T-helper 9 cell (primary cell): Measurements from ENCODE around the gene PEAK3.

ENCODE experiments used
- DNase-seq: peaks from one replicate; pipeline ENCODE4 v3.0.0-alpha.2; 2020

The PEAK3 gene

GRCh38 chr19:2269244-2270156, 12.5 kb downstream of the PEAK3 start:
- peak; percentile 98 for DNase-seq

- DNase-seq, result no peak
Observed at GRCh38 chr19:2268861-2269243, 13.1 kb downstream of the PEAK3 start.

DNA sequence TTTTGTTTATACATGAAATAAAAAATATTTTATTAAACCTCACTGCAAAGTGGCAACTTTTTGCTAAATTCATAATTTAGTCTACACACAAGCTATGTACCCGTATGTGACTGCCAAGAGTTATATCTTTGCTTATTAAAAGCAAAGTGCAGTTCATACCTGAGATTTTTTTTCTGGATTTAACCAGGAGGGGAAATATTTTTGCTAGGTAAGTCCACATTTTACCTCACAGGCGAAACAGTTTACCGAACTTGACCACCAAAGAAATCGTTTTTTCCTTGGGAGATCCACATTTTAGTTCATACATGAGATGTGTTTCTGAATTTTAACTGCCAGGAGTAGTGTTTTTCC, 13.5 kb downstream of the PEAK3 start:
- DNase-seq, result no peak

GRCh38 chr19:2266183-2266993, 15.6 kb downstream of the PEAK3 start:
- no peak for DNase-seq

- DNase-seq, result peak; percentile 49
Observed at GRCh38 chr19:2261438-2262172, 20.4 kb downstream of the PEAK3 start.

GRCh38 chr19:2260341-2260805, 21.6 kb downstream of the PEAK3 start:
- no peak for DNase-seq

- DNase-seq, result no peak
Observed at GRCh38 chr19:2259336-2259735, 22.6 kb downstream of the PEAK3 start.

- no peak for DNase-seq
Observed at GRCh38 chr19:2255982-2256685, 25.8 kb downstream of the PEAK3 start, which contains the start of gene JSRP1. Gene JSRP1 (minus strand): TSS chr19:2256417. CDS start chr19:2255314, 1,103 bp downstream.

DNA sequence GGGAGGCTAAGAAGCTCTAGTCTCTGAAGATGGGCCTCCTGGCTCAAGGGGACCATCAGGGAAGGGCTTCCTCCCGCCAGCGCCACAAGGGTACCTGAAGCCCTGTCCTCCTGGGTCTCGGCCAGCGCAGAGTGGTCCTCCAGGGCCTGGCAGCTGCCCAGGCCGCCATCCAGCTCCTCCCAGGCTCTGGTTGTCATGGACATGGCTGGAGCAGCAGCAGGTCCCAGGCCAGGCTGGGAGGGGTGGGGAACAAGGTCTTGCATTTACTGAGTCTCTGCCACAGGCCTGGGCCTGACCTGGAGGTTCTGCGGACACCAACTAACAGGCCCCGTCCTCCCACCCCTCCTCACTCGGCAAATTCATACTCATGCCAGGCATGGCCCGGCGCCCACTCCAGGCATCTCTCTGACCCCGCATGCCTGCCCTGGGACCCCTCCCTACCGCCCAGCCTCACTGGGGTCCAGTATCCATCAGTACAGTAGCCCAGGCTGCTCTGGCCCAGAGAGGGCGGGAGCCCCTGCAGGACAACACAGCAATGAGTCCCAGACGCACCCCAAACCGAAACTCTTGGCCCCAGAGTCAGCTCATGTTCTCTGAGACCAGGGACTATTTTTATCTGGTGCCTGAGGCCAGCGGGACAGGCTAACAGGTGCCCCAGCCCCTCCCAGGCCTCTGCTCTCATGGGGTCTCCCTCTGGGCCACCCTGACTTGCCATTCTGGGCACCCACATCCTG, 26.7 kb downstream of the PEAK3 start:
- no peak for DNase-seq

GRCh38 chr19:2254064-2254872, 27.7 kb downstream of the PEAK3 start:
- no peak for DNase-seq

- DNase-seq, result no peak
Observed at GRCh38 chr19:2253106-2254063, 28.6 kb downstream of the PEAK3 start.

DNA sequence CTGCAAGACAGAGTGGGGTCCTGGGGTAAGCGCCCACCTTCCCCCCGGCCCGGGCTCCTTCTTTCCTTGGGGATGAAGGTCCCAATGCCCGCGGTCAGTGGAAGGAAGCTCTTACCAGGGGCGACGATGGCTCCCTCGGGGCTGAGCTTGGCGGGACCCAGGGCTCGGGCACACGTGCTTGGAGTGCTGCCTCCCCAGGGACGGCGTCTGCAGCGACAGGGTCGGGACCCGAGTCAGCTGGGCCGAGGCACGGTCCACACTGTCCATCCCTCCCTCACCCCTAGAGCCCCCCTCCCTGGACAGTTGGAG, 29.2 kb downstream of the PEAK3 start:
- no peak for DNase-seq

DNA sequence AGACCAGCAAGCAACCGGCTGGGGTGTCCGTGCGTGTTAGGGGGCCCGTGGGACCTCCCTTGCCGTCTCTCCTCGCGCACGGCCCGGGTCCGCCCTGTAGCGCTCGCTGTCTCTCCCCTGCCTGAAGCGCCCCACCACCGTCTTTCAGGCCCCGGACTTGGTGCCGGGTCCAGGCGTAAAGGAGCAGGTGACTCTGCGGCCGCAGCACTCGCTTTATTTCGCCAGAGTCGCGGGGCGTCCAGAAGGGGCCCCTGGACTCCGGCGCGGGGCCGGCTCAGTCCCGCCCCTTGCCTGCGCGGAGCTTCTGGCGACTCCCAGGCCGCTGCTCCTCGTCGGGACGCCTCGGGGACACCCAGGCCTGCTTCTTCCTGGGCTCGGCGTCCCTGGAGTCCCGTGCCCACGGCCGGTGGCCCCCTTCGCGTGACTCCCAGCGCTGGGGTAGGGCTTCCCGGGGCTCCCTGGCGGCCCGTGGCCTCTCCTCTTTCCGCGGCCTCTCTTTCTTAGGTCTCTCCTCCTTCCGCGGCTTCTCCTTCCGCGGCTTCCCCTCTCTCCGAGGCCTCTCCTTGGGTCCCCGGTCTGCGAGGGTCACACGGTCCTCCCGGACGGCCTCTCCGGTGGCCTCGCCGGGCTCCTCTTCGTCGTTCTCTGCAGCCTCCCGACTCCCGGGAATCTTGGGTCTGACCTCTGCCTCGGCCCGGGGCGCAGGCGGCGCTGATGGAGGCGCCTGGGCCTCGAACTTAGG, 29.7 kb downstream of the PEAK3 start:
- DNase-seq, result no peak

DNA sequence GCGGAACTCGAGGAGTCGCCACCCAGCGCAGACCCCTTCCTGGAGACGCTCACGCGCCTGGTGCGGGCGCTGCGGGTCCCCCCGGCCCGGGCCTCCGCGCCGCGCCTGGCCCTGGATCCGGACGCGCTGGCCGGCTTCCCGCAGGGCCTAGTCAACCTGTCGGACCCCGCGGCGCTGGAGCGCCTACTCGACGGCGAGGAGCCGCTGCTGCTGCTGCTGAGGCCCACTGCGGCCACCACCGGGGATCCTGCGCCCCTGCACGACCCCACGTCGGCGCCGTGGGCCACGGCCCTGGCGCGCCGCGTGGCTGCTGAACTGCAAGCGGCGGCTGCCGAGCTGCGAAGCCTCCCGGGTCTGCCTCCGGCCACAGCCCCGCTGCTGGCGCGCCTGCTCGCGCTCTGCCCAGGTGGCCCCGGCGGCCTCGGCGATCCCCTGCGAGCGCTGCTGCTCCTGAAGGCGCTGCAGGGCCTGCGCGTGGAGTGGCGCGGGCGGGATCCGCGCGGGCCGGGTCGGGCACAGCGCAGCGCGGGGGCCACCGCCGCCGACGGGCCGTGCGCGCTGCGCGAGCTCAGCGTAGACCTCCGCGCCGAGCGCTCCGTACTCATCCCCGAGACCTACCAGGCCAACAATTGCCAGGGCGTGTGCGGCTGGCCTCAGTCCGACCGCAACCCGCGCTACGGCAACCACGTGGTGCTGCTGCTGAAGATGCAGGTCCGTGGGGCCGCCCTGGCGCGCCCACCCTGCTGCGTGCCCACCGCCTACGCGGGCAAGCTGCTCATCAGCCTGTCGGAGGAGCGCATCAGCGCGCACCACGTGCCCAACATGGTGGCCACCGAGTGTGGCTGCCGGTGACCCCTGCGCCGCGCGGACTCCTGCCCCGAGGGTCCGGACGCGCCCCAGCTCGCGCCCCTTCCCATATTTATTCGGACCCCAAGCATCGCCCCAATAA, 30.6 kb downstream of the PEAK3 start:
- no peak for DNase-seq

GRCh38 chr19:2250766-2251105, 31.2 kb downstream of the PEAK3 start:
- DNase-seq, result no peak

DNA sequence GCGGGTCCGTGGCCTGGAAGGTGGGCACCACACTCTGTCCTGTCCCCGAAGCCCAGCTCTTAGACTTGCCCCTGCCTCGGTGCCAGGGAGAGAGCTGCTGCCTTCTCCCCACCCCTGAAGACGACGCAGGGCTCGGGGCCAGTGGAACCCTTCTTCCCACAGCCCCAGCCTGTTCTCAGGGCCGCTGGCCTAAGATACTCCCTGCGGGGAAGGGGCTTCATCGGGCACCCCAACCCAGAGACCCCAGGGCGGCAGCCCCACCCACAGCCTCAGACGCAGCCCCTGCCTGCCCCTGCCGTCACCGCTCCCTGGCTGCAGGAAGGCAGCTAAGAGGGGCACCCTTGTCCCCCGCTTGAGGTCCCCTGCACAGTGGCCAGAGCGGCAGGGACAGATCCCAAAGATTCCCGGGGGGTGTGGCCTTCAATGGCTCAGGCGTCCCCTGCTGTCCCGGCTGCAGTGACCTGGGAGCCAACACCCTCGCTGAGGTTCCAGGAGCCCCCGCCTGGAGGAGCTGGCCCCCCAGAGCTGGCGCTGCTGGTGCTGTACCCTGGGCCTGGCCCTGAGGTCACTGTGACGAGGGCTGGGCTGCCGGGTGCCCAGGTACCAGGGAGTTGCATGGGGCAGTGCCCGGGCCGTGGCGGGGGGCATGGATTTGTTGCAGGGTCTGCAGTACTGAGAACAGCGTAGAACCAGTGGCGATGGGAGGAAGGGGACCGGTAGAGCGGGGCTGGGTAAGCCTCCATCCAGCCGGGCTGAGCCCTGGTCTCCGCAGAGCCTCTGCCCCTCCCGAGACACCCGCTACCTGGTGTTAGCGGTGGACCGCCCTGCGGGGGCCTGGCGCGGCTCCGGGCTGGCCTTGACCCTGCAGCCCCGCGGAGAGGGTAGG, 31.9 kb downstream of the PEAK3 start:
- no peak for DNase-seq
